Diencephalon (tissue), 1 donor: ENCODE results near the gene PTPRK. TPM values are rescaled to one million over a fixed set of nuclear protein-coding genes. Genes with fewer than 3 reads are reported as not detected.

Experiments
- total RNA-seq: library from RNA; depleted of rRNA; stranded (reverse); fragments of >200 nt; gene quantifications from one replicate; pipeline ENCODE4 v1.2.3, GENCODE V29; 2014

PTPRK gene
- 61.6 TPM for total RNA-seq

DNA sequence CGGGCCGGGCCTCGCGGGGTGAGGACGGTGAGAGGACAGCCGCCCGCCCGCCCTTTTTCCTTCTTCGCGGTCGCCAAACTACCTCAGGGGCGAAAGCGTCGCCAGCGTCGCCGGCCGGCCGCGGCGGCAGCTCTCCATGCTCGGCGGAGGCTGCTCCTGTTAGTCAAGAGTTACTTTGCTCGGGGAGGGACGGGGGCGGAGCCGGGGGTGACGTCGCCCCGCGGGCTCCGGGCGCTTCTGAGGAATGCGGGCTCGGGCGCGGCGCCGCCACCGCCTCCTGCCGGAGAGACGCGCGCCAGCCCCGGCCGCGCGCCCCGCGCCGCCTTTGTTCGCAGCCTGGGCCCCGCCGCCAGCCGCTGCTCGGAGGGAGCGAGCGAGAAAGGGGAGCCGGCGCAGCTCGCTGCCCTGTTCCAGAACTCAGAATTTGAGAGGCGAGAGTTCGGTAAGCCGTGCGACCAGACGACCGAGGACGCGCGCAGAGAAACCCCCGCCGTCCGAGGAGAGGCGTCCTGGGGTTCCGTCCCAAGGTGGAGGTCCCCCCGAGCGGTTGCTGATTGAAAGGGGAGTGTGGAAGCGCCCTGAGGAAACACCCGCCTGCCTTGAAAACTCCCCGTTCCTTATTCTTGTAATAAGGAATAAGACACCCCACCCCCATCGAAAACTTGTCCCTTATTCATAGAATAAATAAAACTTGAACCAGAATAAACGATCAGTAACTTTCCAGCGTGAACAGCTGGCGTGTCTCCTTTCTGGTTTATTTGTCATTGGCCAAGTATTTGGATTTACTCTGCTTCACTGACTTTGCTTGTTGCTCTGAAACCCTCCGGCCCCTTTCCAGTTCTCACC lies at the start of gene PTPRK:
Gene PTPRK, minus strand, starts transcription at position 164 of the 846 bp plus-strand sequence. CDS start 241 bp downstream, outside the sequence.

